ENCODE data around the gene SCMH1.
A peak's percentile ranks its signal among the peaks of the same experiment; 100 is the strongest.

The SCMH1 gene

DNA sequence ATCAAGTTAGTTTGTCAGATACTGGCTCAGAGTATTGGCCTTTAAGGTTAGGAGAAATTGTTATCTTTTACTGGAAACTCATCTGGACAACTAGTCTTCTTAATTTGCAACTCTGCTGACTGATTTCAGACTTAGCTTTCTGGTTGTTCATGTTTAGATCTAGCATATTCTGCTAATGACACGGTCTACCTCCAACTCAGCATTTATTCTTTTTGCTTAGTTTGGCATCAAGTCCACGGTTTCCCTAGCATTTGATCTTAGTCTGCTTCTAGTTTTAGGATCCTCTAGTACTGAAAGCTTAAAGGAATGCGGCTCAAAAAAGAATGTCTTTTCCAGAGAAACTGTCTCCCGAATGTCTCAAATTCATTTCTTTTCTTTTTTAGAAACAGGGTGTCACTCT lies 145.0 kb downstream of the SCMH1 start:
- no peak for DNase-seq (ENCODE audit: low read depth)

DNA sequence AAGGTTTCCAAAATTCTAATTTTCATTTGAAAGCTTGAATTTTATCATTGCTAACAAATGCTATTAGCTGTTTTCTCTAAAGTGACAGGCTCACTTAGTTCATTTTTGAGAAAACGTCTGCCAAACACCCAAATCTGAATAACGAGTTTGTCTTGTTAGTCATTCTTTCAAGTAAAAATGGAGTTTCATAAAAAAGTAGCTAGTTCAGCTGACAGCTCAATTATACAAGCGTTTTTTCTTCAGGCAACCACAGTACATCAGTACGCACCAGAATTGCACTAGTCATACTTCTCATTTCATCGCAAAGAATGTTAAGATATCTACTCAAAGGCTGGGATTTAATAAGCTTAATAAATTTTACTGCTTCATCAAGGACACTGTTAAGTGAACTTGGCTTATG lies 148.3 kb downstream of the SCMH1 start:
- no peak for DNase-seq (ENCODE audit: low read depth)

DNA sequence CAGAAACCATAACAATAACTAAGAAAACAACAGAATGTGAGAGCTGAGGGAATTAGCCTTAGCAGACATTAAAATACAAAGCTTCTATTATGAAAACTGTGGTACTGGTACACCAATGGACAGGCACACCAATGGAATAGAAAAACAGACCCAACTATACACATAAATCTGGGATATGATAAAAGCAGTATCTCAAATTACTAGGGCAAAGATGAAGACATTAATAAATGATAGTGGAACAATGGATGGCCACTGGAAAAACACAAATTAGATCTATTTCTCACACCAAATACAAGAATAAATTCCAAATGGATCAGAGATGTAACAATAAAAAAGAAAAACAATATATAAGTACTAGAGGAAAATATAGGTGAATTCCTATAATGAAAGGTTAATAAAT lies 155.2 kb downstream of the SCMH1 start:
- DNase-seq (ENCODE audit: low read depth) = no peak

DNA sequence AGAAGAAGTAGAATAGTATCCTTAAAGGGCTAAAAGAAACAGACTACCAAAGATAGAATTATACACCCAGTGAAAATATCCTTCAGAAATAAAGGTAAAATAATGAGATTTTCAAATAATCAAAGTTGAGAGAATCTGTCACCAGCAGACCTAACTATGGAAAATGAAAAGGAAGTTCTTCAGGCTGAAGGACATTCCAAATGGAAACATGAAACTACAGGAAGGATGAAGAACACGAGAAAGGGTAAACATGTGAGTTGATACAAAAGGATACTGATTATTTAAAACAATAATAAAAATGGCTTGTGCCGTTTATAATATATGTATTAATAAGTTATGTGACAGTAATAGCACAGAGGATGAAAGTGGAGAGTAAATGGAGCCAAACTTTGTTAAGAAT lies 163.5 kb downstream of the SCMH1 start:
- DNase-seq (ENCODE audit: low read depth) = no peak

DNA sequence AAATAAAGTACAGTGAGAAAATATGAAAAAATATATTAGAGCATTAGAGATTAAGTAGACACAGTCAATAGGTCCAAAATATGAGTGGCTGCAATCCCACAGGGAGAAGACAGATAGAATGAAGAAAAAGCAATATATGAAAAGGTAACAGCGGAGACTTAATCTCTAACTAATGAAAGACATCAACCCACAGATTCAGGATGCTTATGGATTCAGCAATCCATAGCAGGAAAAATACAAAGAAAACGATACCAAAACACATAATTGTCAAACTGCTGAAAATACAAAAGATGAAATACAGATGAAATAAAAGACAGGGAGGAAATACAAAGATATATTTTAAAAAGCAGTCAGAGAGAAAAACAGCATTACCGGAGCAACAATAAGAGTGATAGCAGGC lies 163.9 kb downstream of the SCMH1 start:
- DNase-seq (ENCODE audit: low read depth) = no peak

DNA sequence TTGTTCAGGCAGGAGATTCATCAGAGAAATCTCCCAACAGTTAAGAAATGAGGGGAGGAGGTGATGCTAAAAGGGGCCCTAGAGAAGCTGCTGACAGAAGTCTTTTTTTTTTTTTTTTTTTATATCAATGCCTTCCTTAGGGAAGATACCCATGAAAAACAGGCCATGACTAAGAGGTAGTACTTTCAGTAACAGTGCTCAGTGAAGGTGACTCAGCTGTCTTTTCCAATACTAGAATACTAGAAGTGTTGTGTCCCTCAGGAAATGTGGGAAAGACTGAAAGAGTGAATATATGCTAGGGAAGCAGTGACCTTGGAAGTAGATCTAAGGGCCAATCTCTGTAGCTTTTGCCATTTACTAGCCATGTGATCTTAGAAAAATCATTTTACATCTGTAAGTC lies 168.1 kb downstream of the SCMH1 start:
- peak; percentile 15 for DNase-seq (ENCODE audit: low read depth)

DNA sequence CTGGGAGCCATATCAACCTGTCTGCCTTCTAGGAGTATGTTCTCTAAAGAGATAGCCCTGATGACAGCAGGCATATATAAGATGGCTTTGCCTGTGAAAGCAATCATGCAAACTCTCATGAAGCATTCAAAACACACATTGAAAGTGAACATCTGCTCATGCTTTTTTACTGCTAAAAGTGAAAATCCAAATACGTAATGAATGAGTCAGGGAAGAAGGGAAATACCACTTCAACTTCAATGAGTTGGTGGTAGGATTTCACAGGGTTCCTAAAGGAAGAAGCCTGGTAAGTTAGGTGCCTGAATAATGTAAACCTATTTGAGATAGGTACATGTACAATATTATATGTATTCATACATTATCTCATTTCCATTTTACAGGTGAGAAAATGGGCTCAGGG lies 170.1 kb downstream of the SCMH1 start:
- DNase-seq (ENCODE audit: low read depth) = no peak

DNA sequence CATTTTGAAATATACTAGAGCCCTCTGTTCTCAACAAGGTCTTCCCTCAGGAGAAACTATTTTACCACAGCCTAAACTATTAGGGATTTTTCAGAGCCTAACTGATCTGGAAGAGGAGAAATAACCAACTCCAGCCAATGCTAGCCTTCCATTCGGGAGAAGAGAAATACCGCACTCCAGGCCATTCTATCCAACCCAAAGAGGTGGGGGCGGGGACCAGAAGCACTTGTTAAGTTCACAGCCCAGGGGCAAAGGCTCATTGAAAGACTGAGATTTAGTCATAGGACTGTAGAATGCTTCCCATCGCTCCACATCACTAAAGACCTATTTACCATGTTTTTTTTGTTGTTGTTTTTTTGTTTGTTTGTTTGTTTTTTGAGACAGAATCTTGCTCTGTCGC lies 185.2 kb downstream of the SCMH1 start:
- no peak for DNase-seq (ENCODE audit: low read depth)

DNA sequence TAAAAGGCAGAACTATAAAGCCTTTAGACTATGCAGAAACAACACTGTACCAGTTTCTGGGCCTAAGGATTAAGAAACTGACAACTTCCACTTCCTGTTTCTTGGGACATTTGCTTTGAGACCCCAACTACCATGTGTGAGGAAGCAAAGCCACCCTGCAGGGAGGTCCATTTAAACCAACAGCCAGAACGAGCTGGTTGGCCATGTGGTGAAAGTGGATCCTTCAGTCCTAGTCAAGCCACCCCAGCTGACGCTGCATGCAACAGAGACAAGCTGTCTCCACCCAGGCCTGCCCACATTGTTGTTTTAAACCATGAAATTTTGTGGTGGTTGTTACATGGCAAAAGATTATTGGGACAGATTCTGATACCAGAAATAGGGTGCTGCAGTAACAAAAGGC lies 188.8 kb downstream of the SCMH1 start:
- no peak for DNase-seq (ENCODE audit: low read depth)

DNA sequence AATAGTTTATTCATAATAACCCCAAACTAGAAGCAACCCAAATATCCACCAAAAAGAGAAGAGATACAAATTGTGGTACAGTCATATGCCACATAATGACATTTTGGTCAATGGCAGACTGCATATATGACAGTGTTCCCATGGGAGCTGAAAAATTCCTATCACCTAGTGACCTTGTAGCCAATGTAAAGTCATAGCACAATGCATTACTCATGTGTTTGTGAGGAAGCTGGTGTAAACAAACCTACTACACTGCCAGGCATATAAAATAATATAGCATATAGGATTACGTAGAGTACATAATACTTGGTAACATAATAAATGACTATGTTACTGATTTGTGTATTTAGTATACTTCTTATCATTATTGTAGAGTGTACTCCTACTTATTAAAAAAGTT lies 191.1 kb downstream of the SCMH1 start:
- DNase-seq (ENCODE audit: low read depth) = no peak

DNA sequence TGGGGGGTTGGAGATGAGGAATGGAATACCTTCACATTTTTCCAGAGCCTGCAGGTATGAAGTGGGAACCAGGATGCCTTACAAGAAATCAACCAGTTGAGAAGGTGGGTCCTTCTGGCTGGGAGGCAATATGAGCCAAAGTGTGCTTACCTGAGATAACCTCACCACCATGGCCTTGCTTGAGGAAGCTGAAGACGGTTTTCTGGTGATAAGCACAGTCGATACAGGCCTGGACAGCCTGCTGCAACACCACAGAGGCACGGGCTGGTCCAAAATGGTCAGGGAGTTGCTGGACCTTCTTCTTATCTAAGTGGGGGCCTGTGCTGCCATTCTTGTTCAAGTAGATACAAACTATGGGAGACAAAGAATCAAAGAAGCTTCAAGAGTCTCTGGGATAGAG lies 193.6 kb downstream of the SCMH1 start:
- no peak for DNase-seq (ENCODE audit: low read depth)

DNA sequence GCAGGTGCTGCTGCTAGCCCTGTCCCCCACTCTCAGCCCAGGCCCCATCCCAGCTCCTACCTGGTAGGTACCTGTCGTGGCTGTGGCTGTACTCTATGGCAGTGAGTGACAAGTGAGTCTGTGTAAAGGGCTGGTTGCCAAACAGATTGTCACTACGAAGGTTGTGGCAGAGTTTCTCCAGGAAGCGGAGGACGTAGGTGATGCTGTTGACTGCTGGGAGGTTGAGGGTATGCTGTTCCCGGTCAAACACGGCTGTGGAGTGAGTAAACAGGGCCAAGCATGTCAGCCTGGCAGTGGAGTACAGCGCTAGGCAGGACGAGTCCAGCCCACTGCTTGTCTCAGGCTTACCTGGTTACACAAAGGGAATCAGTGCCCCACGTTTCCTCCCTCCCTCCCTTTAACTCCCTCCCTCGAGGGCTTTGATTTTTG lies 195.7 kb downstream of the SCMH1 start:
- DNase-seq (ENCODE audit: low read depth) = no peak

DNA sequence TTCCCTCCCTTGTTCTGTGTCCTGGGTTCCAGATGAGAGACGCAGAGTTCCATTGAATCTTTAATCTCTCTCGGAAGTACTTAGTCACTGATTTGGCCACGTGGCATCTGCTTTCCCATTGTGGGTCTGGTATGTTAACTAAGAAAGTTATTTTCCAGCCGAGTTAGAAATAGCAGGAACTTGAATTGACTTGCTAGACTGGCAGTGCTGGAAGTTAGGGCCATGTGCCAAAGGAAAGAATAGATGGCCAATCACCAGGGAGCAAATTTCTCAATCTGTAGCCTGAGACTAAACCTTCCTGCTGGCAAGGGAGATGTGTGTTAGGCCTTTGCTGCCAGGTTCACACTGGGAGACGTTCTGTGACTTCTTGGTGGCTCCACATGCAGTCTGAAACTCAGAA lies 196.4 kb downstream of the SCMH1 start:
- DNase-seq (ENCODE audit: low read depth) = no peak

DNA sequence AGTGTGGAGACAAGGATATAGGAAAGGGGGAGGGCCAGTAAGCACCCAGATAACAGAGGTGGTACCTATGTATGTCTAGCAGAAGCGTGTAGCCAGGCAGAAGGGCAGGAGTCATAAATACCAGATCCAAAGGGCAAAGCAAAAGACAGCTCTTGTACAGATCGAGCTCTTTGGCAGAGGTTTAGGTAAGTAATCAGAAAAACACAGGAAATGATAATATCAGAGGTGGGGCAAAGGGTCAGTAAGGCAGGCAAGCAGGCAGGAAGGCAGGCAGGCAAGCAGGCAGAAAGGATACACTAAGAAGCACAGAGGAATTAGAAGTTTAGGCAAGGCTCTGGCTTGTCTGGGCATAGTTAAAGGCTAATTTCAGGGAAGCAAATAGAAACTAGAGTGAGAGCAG lies 197.9 kb downstream of the SCMH1 start:
- DNase-seq (ENCODE audit: low read depth) = no peak

DNA sequence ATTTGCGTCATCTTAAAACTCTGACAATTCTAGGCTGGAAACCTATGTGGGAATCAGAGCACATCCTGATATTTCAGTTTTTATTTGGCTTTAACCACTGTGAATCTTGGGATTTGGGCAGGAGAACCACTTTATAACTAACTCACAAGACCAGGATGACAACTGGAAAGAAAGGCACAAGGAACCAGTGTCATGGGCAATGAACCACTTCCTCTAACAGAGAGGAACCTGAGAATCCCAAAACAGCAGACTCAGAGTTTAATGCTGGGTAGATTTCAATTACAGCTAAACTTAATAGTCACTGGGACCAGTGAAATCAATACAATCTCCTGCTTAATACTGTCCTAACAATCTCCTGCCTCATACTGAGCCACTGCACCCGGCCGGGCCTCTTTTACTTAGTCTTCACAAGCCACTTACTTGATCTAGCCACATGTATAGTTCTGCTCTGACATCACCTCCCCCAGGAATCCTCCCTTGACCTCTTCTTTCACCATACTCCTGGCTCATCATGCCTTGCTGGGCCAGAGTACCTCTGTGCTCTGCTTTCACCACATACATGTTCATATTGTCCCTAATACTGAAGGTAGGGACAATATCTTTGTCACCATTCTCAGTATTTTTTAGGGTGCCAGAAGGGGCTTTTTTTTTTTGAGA lies 200.4 kb downstream of the SCMH1 start:
- DNase-seq (ENCODE audit: low read depth) = no peak

DNA sequence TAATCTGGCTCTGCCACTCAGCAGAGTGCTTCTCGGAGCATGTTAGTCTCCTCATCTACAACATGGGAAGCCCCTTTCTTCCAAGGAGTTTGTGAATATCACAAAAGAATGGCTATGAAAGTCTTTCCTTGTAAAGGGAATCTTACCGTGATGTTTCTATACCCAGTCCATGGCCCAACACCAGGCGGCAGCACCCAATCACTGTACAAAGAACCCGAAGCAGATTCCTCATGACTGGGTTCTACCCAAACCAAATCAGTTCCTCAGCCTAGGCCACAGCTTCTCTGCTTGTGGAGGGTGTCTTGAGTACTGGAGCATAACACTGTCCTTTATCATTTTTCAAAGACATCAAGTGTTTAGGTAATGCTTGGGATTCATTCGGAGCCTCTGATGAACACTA lies 204.0 kb downstream of the SCMH1 start:
- DNase-seq (ENCODE audit: low read depth) = no peak

DNA sequence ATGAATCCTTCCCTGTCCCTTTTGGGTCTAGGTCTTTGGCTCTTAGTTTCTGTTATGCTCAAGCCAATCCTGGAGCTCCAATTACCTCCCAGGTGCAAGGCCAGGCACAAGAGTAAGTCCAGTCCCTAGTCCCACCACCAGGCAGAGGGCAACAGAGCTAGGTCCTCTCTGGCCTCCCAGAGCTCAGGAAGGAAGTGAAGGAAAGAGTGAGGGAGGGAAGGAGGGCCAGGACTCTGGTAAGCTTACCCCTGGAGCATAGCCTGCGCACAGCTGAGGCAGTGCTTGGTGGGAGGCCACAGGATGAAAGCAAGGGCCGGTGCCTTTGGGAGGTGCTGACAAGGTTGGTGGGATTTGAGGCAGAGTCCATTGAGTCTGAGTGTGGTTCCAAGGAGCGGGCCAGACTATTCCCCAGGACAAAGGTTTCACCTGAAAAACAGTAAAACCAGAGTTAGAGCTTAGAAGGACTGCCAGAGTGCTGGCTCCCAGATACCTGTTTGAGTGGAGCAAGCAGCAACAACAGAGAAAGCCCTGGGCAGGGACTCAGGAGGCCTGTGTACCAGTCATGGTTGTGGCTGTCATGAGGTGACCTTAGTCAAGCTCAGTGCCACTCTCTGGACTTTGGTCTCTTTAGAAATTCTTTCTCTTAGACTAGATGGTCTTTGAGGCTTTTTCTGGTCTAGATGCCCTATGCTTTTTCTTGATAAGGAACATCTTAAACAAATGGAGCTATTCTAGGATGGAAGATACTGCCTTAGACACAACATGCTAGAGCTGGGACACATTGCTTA lies 204.8 kb downstream of the SCMH1 start:
- DNase-seq (ENCODE audit: low read depth) = no peak

DNA sequence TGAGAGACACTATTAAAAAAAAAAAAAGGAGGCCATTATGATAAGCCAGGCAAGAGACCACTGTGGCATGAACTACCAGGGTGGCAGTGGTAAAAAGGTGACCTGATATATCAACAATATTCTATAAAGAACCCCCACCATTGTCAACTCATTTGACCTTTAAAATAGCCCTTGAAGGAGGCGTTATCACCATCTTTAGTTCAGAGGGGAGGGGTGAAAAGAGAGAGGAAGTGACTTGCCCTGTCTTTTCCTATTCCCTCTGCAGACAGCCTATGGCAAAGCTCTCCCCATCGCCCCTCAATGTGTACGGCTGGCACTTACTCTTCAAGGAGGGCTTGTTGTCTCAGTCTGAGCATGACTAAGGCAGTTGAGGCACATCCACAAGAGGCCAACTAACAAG lies 208.8 kb downstream of the SCMH1 start:
- no peak for DNase-seq (ENCODE audit: low read depth)

DNA sequence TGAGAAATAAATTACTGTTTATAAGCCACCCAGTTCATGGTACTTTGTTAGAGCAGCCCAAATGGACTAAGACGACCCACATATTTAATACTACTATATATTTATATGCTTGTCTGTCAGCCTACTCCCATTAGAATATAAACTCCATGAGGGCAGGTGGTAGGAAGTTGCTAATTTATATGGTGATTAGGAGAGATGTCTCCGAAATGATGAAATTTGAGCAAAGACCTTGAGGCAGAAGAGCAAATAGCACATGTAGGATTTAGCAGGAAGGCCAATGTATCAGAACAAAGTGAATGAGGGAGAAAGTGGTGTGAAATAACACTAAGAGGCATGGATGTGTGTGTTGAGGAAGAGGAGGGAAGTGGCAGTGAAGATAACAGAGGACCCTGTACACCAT lies 210.0 kb downstream of the SCMH1 start:
- DNase-seq (ENCODE audit: low read depth) = no peak

DNA sequence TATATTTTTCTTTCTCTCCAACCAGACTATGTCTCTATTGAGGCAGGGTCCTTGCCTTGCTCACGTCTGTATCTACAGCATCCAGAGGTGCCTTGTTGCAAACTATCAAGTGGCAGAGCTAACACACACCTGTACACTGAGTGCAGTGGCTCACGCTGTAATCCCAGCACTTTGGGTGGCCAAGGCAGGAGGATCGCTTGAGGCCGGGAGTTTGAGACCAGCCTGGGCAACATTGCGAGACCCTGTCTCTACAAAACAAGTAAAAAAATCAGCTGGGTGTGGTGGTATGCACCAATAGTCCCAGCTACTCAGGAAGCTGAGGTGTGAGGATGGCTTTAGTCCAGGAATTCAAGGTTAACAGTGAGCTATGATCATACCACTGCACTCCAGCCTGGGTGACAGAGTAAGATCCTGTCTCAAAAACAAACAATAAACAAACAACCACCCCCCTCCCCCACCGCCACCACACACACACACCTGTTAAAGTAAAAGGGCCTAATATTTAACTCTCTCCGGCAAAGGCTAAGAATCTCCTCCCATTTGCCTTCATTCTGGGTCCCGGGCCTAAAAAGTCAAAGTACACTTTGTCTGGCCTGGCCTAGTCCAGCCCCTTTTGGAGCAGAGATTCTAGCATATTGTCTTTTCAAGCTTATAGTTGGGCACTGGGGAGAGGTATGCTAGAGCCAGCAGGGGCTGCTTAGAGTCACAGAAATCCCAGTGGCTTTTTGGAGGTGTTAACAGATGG lies 211.1 kb downstream of the SCMH1 start:
- no peak for DNase-seq (ENCODE audit: low read depth)

DNA sequence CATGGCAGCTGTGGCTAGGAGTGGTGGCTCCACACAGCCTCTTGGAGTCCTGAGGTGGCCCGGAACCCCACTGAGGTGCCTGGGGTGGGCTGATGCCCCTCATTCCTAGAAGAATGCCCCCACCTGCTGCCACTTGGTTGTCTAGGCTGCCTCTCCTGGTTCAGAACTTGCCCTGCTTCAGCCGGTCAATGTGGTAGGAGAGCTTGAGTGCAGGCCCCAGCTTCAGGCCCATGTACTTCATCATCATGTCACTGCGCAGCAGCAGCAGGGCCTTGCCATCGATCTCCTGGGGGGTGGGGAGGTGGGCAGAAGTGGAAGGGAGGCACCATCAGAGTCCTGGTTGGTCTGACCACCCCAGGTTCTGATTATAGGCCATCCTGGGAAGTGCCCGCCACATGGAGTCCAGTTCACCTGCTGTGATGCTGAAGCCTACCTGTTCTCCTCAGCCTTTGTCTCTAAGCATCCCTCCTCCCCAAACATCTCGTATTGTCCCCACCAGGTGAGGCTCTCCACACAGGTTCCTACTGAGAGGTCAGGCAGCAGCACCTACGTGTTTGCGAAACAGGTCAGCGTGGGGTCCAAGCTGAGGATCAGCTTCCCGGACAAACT lies 214.0 kb downstream of the SCMH1 start:
- DNase-seq (ENCODE audit: low read depth) = no peak

DNA sequence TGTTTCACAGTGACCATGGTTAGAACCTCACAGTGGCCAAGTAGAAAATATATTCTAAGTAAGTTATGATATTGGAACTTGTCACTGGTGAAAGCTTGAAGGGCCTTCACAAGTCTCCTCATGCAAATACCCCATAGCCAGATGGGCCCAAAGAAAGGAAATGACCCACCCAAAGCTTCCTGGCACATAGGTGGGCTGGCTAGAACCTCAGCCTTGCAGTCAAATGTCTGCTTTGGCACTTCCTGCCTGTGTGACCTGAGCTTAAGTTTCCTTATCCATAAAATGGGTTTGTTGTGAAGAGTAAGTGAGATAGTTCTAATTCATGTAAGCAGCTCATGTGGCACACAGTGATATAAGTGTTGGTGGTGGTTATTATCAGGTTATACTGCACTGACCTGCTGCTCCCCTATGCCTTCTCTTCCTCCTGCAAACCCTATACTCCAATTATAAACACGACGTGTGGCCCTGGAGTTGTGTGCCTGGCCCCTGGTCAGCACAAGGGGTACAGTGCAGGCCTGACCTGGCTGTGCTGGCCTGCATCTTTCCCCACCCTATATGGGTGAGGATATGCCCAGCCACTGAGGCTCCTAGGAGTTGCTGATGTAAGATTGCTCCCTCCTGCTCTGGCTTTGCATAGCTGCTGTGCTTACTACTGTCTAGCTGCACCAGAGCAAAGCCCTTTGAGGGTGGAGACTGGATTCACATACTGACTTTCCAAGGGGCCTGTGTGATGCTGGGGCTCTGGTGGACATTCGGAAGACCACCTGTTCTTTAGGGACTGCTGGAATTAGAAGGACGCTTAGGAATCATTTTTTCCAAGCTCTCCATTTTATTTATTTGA lies 215.9 kb downstream of the SCMH1 start:
- DNase-seq (ENCODE audit: low read depth) = no peak

All from HS-27A (cell line).